Ishikawa (cell line): ENCODE results near the gene SPN.
A peak's percentile ranks its signal among the peaks of the same experiment; 100 is the strongest.

Experiments
- CEBPB ChIP-seq: IDR thresholded peaks from 2 replicates; pipeline ENCODE4 v1.6.1; 2012
- EGR1 ChIP-seq: IDR thresholded peaks from 2 replicates; pipeline ENCODE4 v1.6.1; 2012
- EP300 ChIP-seq: IDR thresholded peaks from 2 replicates; pipeline ENCODE4 v1.6.1; 2012; ENCODE audit warnings: borderline replicate concordance
- NFIC ChIP-seq: IDR thresholded peaks from 2 replicates; pipeline ENCODE4 v1.6.1; 2012
- REST ChIP-seq: IDR thresholded peaks from 2 replicates; pipeline ENCODE4 v1.6.1; 2012; ENCODE audit warnings: low read depth, mild to moderate bottlenecking
- TCF12 ChIP-seq: IDR thresholded peaks from 2 replicates; pipeline ENCODE4 v1.6.1; 2012; ENCODE audit warnings: low read depth
- YY1 ChIP-seq: IDR thresholded peaks from 2 replicates; pipeline ENCODE4 v1.6.1; 2012; ENCODE audit warnings: low read depth
- TF ChIP-seq, protein P1 (sequence below): IDR thresholded peaks from 2 replicates; pipeline ENCODE4 v1.6.1; 2012
- TF ChIP-seq, protein P2 (sequence below): IDR thresholded peaks from 2 replicates; pipeline ENCODE4 v1.6.1; 2012

GRCh38 chr16:29710227-29711219, 47.5 kb downstream of the SPN start:
- TF ChIP-seq CEBPB (no peak), YY1 (no peak), REST (no peak), NFIC (no peak), TCF12 (no peak), EGR1 (no peak), EP300 (no peak)
- TF ChIP-seq, protein P1, sequence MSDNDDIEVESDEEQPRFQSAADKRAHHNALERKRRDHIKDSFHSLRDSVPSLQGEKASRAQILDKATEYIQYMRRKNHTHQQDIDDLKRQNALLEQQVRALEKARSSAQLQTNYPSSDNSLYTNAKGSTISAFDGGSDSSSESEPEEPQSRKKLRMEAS = peak; percentile 87
- TF ChIP-seq, protein P2, sequence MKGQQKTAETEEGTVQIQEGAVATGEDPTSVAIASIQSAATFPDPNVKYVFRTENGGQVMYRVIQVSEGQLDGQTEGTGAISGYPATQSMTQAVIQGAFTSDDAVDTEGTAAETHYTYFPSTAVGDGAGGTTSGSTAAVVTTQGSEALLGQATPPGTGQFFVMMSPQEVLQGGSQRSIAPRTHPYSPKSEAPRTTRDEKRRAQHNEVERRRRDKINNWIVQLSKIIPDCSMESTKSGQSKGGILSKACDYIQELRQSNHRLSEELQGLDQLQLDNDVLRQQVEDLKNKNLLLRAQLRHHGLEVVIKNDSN = peak; percentile 79
